Neural cell (in vitro differentiated cells): Measurements from ENCODE around the gene CLCN5. TPM values are rescaled to one million over a fixed set of nuclear protein-coding genes. Genes with fewer than 3 reads are reported as not detected.

Experiments used
- H2AFZ ChIP-seq: fragments of 200-600, 300-800 bp; sonication (generic), shearing (Covaris generic); 2 replicates; pipeline ENCODE4 v1.6.0; 2014; ENCODE audit warnings: low read depth, mild to moderate bottlenecking, antibody characterized with exemption, low read length, moderate library complexity
- H3F3A ChIP-seq: fragments of 200-600 bp; shearing (Covaris generic); 2 replicates; pipeline ENCODE4 v1.6.1; 2016; ENCODE audit warnings: mild to moderate bottlenecking, moderate library complexity, mixed read lengths, antibody characterized with exemption, low read length; ENCODE audit not compliant: insufficient read depth, poor library complexity, severe bottlenecking
- H3K27ac ChIP-seq: fragments of 200-600, 300-800 bp; sonication (generic), shearing (Covaris generic); 2 replicates; pipeline ENCODE4 v1.5.1; 2014; ENCODE audit warnings: mild to moderate bottlenecking, low read length, moderate library complexity
- H3K27me3 ChIP-seq: fragments of 300-800, 200-600 bp; sonication (generic), shearing (Covaris generic); 2 replicates; pipeline ENCODE4 v1.6.0; 2014; ENCODE audit warnings: mild to moderate bottlenecking, low read depth, low read length, moderate library complexity; ENCODE audit not compliant: insufficient read depth
- H3K36me3 ChIP-seq: fragments of 300-800, 200-600 bp; sonication (generic), shearing (Covaris generic); 2 replicates; pipeline ENCODE4 v1.5.1; 2014; ENCODE audit warnings: mild to moderate bottlenecking, antibody characterized with exemption, low read length, moderate library complexity; ENCODE audit not compliant: insufficient read depth
- H3K4me2 ChIP-seq: fragments of 300-800, 200-600 bp; sonication (generic), shearing (Covaris generic); 2 replicates; pipeline ENCODE4 v1.6.0; 2014; ENCODE audit warnings: mild to moderate bottlenecking, low read length
- H3K4me3 ChIP-seq: fragments of 300-800, 200-600 bp; sonication (generic), shearing (Covaris generic); 2 replicates; pipeline ENCODE4 v1.5.1; 2014; ENCODE audit warnings: mild to moderate bottlenecking, low read length, moderate library complexity
- H3K79me2 ChIP-seq: fragments of 200-600 bp; shearing (Covaris generic); replicated peaks from 2 replicates; pipeline ENCODE4 v1.6.0; 2014; ENCODE audit warnings: mild to moderate bottlenecking, low read length, moderate library complexity; ENCODE audit not compliant: insufficient read depth
- H3K9ac ChIP-seq: fragments of 300-800, 200-600 bp; sonication (generic), shearing (Covaris generic); 2 replicates; pipeline ENCODE4 v1.6.1; 2016; ENCODE audit warnings: mild to moderate bottlenecking, low read length, mixed read lengths
- H3K9me2 ChIP-seq: fragments of 200-600 bp; shearing (Covaris generic); 2 replicates; pipeline ENCODE4 v1.6.1; 2016; ENCODE audit warnings: mild to moderate bottlenecking, low read length, mixed read lengths; ENCODE audit not compliant: insufficient read depth
- H3K9me3 ChIP-seq: fragments of 200-600, 300-800 bp; sonication (generic), shearing (Covaris generic); 2 replicates; pipeline ENCODE4 v1.6.1; 2016; ENCODE audit warnings: mild to moderate bottlenecking, mixed run types, low read length, moderate library complexity, mixed read lengths
- H4K20me1 ChIP-seq: fragments of 200-600 bp; shearing (Covaris generic); 2 replicates; pipeline ENCODE4 v1.6.1; 2016; ENCODE audit warnings: mild to moderate bottlenecking, mixed run types; ENCODE audit not compliant: insufficient read depth
- EP300 ChIP-seq: fragments of 450-650 bp; conservative IDR thresholded peaks from 2 replicates; pipeline ENCODE4 v1.6.1; 2014; ENCODE audit warnings: antibody characterized with exemption, mild to moderate bottlenecking, moderate library complexity; ENCODE audit not compliant: poor library complexity, severe bottlenecking
- EZH2 ChIP-seq: fragments of 200-600, 300-800 bp; shearing (Covaris generic), sonication (generic); IDR thresholded peaks from 2 replicates; pipeline ENCODE4 v1.6.1; 2014; ENCODE audit warnings: antibody characterized with exemption, low read length, borderline replicate concordance, mild to moderate bottlenecking; ENCODE audit not compliant: insufficient read depth, poor library complexity, severe bottlenecking
- MXI1 ChIP-seq: fragments of 450-650 bp; conservative IDR thresholded peaks from 2 replicates; pipeline ENCODE4 v1.6.1; 2014; ENCODE audit warnings: antibody characterized with exemption, mild to moderate bottlenecking; ENCODE audit not compliant: poor library complexity, severe bottlenecking
- POLR2AphosphoS5 ChIP-seq: IDR thresholded peaks from 2 replicates; pipeline ENCODE4 v1.6.1; 2012
- RAD21 ChIP-seq: fragments of 450-650 bp; conservative IDR thresholded peaks from 2 replicates; pipeline ENCODE4 v1.6.1; 2014; ENCODE audit warnings: antibody characterized with exemption, mild to moderate bottlenecking, moderate library complexity
- SMC3 ChIP-seq: fragments of 450-650 bp; conservative IDR thresholded peaks from 2 replicates; pipeline ENCODE4 v1.6.1; 2014; ENCODE audit warnings: antibody characterized with exemption, mild to moderate bottlenecking, moderate library complexity; ENCODE audit not compliant: poor library complexity
- TAF1 ChIP-seq: IDR thresholded peaks from 2 replicates; pipeline ENCODE4 v1.6.1; 2012; ENCODE audit warnings: low read depth
- polyA plus RNA-seq: library from polyadenylated mRNA; depleted of rRNA; stranded (reverse); fragments of >200 nt; gene quantifications from 2 replicates; pipeline ENCODE4 v1.2.3, GENCODE V29; 2014
- TF ChIP-seq, protein P1 (sequence below): fragments of 450-650 bp; IDR thresholded peaks from 2 replicates; pipeline ENCODE4 v1.5.1; 2014; ENCODE audit warnings: antibody characterized with exemption, mild to moderate bottlenecking, moderate library complexity; ENCODE audit not compliant: poor library complexity, severe bottlenecking
- TF ChIP-seq, protein P2 (sequence below): IDR thresholded peaks from 2 replicates; pipeline ENCODE4 v1.6.1; 2012; ENCODE audit warnings: borderline replicate concordance

CLCN5 gene
- polyA plus RNA-seq, 1 donor from 2014 or later, result 13.1 TPM

DNA sequence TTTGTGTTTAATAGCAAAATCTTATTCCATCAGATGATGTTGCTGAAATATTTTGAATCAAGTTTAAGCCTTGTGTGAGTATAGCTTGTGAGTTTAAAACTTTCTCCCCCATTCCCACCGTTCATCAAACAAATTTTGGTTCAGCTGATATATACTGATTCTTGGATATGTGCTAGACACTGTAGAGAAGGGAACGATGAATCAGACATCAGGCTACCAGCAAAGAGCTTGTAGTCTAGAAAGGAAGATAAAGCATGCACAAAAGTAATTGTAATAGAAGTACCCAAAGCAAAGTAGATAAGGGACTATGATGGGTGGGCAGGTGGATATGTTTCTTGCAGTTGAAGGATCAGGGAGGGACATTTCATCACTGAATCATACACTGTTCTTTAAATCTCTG, 146.5 kb downstream of the CLCN5 start:
- TF ChIP-seq RAD21, result no peak
- TF ChIP-seq, protein P1, sequence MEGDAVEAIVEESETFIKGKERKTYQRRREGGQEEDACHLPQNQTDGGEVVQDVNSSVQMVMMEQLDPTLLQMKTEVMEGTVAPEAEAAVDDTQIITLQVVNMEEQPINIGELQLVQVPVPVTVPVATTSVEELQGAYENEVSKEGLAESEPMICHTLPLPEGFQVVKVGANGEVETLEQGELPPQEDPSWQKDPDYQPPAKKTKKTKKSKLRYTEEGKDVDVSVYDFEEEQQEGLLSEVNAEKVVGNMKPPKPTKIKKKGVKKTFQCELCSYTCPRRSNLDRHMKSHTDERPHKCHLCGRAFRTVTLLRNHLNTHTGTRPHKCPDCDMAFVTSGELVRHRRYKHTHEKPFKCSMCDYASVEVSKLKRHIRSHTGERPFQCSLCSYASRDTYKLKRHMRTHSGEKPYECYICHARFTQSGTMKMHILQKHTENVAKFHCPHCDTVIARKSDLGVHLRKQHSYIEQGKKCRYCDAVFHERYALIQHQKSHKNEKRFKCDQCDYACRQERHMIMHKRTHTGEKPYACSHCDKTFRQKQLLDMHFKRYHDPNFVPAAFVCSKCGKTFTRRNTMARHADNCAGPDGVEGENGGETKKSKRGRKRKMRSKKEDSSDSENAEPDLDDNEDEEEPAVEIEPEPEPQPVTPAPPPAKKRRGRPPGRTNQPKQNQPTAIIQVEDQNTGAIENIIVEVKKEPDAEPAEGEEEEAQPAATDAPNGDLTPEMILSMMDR, result no peak
- TF ChIP-seq MXI1, result no peak
- TF ChIP-seq, protein P2, sequence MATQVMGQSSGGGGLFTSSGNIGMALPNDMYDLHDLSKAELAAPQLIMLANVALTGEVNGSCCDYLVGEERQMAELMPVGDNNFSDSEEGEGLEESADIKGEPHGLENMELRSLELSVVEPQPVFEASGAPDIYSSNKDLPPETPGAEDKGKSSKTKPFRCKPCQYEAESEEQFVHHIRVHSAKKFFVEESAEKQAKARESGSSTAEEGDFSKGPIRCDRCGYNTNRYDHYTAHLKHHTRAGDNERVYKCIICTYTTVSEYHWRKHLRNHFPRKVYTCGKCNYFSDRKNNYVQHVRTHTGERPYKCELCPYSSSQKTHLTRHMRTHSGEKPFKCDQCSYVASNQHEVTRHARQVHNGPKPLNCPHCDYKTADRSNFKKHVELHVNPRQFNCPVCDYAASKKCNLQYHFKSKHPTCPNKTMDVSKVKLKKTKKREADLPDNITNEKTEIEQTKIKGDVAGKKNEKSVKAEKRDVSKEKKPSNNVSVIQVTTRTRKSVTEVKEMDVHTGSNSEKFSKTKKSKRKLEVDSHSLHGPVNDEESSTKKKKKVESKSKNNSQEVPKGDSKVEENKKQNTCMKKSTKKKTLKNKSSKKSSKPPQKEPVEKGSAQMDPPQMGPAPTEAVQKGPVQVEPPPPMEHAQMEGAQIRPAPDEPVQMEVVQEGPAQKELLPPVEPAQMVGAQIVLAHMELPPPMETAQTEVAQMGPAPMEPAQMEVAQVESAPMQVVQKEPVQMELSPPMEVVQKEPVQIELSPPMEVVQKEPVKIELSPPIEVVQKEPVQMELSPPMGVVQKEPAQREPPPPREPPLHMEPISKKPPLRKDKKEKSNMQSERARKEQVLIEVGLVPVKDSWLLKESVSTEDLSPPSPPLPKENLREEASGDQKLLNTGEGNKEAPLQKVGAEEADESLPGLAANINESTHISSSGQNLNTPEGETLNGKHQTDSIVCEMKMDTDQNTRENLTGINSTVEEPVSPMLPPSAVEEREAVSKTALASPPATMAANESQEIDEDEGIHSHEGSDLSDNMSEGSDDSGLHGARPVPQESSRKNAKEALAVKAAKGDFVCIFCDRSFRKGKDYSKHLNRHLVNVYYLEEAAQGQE, result no peak
- no peak for TF ChIP-seq EP300
- TF ChIP-seq SMC3, result no peak
- no peak for TF ChIP-seq EZH2
- TF ChIP-seq POLR2AphosphoS5, result no peak
- no peak for TF ChIP-seq TAF1

GRCh38 chrX:50071494-50071893, 149.1 kb downstream of the CLCN5 start:
- Histone ChIP-seq H3K79me2 (peaks cover 13% of the 10 kb centered on the region), H3K9me3 (no peaks in the 10 kb centered on the region), H3K9ac (no peak overlapping the region), H3F3A (no peaks in the 10 kb centered on the region), H2AFZ (no peak overlapping the region), H3K27me3 (no peaks in the 10 kb centered on the region), H3K4me3 (peak overlapping the region; percentile 63), H3K36me3 (no peaks in the 10 kb centered on the region), H3K9me2 (no peaks in the 10 kb centered on the region), H3K4me2 (no peak overlapping the region), H3K27ac (no peak overlapping the region), H4K20me1 (no peaks in the 10 kb centered on the region)
- no peak for TF ChIP-seq RAD21
- TF ChIP-seq EP300, result no peak
- no peak for TF ChIP-seq SMC3
- no peak for TF ChIP-seq MXI1
- TF ChIP-seq EZH2, result no peak
- no peak for TF ChIP-seq TAF1
- TF ChIP-seq, protein P1, result no peak
- no peak for TF ChIP-seq POLR2AphosphoS5
- TF ChIP-seq, protein P2, result no peak

More for the DNA sequence above, 146.5 kb downstream of the CLCN5 start:
- peaks cover 13% of the 10 kb centered on the region for H3K79me2 ChIP-seq
- no peaks in the 10 kb centered on the region for H3K9me2 ChIP-seq
- H4K20me1 ChIP-seq, result no peaks in the 10 kb centered on the region
- H3K27me3 ChIP-seq, result no peaks in the 10 kb centered on the region
- no peaks in the 10 kb centered on the region for H3K9me3 ChIP-seq
- H3K36me3 ChIP-seq, result no peaks in the 10 kb centered on the region
- H3K4me2 ChIP-seq, result peak overlapping the region; percentile 59
- no peaks in the 10 kb centered on the region for H3F3A ChIP-seq
- H3K9ac ChIP-seq, result peak overlapping the region; percentile 82
- peak overlapping the region; percentile 63 for H3K4me3 ChIP-seq
- peak overlapping the region; percentile 98 for H3K27ac ChIP-seq
- no peak overlapping the region for H2AFZ ChIP-seq
